Spinal cord (tissue), 10 donors: ENCODE results near the gene SFMBT1. TPM values are rescaled to one million over a fixed set of nuclear protein-coding genes. Genes with fewer than 3 reads are reported as not detected.
A peak's percentile ranks its signal among the peaks of the same experiment; 100 is the strongest.

Experiments
- DNase-seq, 6 donors: peaks; one replicate each; pipeline versions ENCODE4 v3.0.0 to v3.0.0-alpha.2; 2013 to 2015; ENCODE audit warnings: low spot score in 6 of 6, low read depth in 4 of 6
- H3K27ac ChIP-seq: one replicate; pipeline ENCODE4 v1.5.1; 2013; ENCODE audit warnings: low read depth, low read length, control low read depth
- H3K27me3 ChIP-seq: one replicate; pipeline ENCODE4 v1.6.1; 2013; ENCODE audit warnings: low read length; ENCODE audit not compliant: control insufficient read depth, insufficient read depth
- H3K36me3 ChIP-seq: one replicate; pipeline ENCODE4 v1.6.1; 2013; ENCODE audit warnings: low read length; ENCODE audit not compliant: control insufficient read depth, insufficient read depth
- H3K4me1 ChIP-seq: one replicate; pipeline ENCODE4 v1.6.1; 2013; ENCODE audit warnings: low read length; ENCODE audit not compliant: control insufficient read depth, insufficient read depth
- H3K4me3 ChIP-seq: one replicate; pipeline ENCODE4 v1.5.1; 2013; ENCODE audit warnings: low read depth, low read length, control low read depth
- H3K9me3 ChIP-seq: one replicate; pipeline ENCODE4 v1.6.1; 2013; ENCODE audit warnings: low read length; ENCODE audit not compliant: control insufficient read depth, insufficient read depth
- WGBS: methylation state at CpG from one replicate; pipeline ENCODE4 v1.1.5; 2013; ENCODE audit warnings: missing lambda C conversion rate; ENCODE audit not compliant: insufficient coverage; 5-methylcytosine and 5-hydroxymethylcytosine counted together
- long read RNA-seq, 4 donors: transcript quantifications; one replicate each; lab custom pipeline, GENCODE V29; 2026
- polyA plus RNA-seq, 2 donors: library from polyadenylated mRNA; unstranded; fragments of 120-200 nt; gene quantifications; one replicate each; pipeline ENCODE4 v1.2.1, GENCODE V29; 2013; ENCODE audit not compliant: insufficient read length in 2 of 2
- total RNA-seq, 2 donors: library from RNA; depleted of rRNA in 1 of 2; stranded (reverse); fragments of 120-200 nt in 1 of 2; fragments of >200 nt in 1 of 2; gene quantifications; one replicate each; pipeline versions ENCODE4 v1.2.3 to v1.2.4, GENCODE V29; 2013 to 2014
- donor health status: healthy.

The SFMBT1 gene, protein sequence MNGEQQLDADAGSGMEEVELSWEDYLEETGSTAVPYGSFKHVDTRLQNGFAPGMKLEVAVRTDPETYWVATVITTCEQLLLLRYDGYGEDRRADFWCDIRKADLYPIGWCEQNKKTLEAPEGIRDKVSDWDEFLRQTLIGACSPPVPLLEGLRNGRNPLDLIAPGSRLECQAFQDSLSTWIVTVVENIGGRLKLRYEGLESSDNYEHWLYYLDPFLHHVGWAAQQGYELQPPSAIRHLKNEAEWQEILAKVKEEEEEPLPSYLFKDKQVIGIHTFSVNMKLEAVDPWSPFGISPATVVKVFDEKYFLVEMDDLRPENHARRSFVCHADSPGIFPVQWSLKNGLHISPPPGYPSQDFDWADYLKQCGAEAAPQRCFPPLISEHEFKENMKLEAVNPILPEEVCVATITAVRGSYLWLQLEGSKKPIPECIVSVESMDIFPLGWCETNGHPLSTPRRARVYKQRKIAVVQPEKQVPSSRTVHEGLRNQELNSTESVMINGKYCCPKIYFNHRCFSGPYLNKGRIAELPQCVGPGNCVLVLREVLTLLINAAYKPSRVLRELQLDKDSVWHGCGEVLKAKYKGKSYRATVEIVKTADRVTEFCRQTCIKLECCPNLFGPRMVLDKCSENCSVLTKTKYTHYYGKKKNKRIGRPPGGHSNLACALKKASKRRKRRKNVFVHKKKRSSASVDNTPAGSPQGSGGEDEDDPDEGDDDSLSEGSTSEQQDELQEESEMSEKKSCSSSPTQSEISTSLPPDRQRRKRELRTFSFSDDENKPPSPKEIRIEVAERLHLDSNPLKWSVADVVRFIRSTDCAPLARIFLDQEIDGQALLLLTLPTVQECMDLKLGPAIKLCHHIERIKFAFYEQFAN
- total RNA-seq: 10 to 100 TPM; 14.9 to 16.9 TPM
- polyA plus RNA-seq: 10 to 100 TPM; 10.0 to 10.9 TPM
- long read RNA-seq, donor 1: 0 reads
- long read RNA-seq, donor 2: 0 reads
- long read RNA-seq, donor 3: 0 reads
- long read RNA-seq, donor 4: 0 reads

GRCh38 chr3:53045518-53046170 is at the start of gene SFMBT1:
SFMBT1 (minus strand) TSS chr3:53046073; CDS start chr3:52969128, 76,945 bp downstream.
- WGBS: under 1% methylated on average over 117 of the region's 117 CpGs
- Histone ChIP-seq H3K36me3 (no peaks in the 10 kb centered on the region), H3K4me3 (peak within 1 kb of the TSS; percentile 68), H3K27ac (peak within 1 kb of the TSS; percentile 84), H3K4me1 (peaks cover 8% of the 10 kb centered on the region), H3K9me3 (no peaks in the 10 kb centered on the region), H3K27me3 (no peaks in the 10 kb centered on the region)
- peak in 5 of 6 donors; percentile 57 to 93 (median 68) for DNase-seq

- H3K4me3 ChIP-seq: no peak overlapping the region
- peaks cover 37% of the 10 kb centered on the region for H3K36me3 ChIP-seq
- peaks cover 9% of the 10 kb centered on the region for H3K4me1 ChIP-seq
- no peak overlapping the region for H3K27ac ChIP-seq
- DNase-seq: no peak
- WGBS: 76% methylated on average over 2 of the region's 2 CpGs
- H3K27me3 ChIP-seq: no peaks in the 10 kb centered on the region
- H3K9me3 ChIP-seq: no peaks in the 10 kb centered on the region
These were observed 47.1 kb upstream of the SFMBT1 start for GRCh38 chr3:53092942-53093341.

DNA sequence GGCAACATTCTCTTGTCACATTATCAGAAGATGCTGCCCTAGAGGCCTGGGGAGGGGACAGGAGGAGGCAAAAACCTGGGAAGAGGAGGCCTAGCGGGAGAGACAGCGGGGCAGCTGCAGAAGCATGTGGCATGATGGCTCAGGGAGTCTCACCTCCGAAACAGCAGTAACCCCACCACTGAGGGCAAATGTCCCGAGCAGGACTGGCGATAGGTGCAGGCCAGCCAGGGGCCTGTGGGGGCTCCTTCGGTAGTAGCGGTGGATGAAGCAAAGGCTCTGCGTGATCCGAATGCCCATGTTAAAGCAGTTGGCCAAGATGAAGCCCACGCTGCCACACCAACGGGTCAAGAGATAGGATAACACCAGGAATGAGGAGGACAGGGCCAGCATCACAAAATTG is 46.3 kb upstream of the SFMBT1 start:
- H3K27me3 ChIP-seq: no peaks in the 10 kb centered on the region
- DNase-seq: no peak
- H3K9me3 ChIP-seq: no peaks in the 10 kb centered on the region
- H3K36me3 ChIP-seq: peaks cover 38% of the 10 kb centered on the region
- H3K4me1 ChIP-seq: peaks cover 9% of the 10 kb centered on the region
- whole genome bisulfite sequencing: 97% methylated on average over 10 of the region's 11 CpGs
- no peak overlapping the region for H3K4me3 ChIP-seq
- no peak overlapping the region for H3K27ac ChIP-seq

- Histone ChIP-seq H3K36me3 (peaks cover 41% of the 10 kb centered on the region), H3K9me3 (no peaks in the 10 kb centered on the region), H3K4me3 (no peak overlapping the region), H3K27me3 (no peaks in the 10 kb centered on the region), H3K4me1 (peaks cover 9% of the 10 kb centered on the region), H3K27ac (no peak overlapping the region)
- DNase-seq: no peak
- 86% methylated on average over 1 of the region's 5 CpGs for WGBS
These were observed 45.1 kb upstream of the SFMBT1 start for GRCh38 chr3:53091011-53091410.

DNA sequence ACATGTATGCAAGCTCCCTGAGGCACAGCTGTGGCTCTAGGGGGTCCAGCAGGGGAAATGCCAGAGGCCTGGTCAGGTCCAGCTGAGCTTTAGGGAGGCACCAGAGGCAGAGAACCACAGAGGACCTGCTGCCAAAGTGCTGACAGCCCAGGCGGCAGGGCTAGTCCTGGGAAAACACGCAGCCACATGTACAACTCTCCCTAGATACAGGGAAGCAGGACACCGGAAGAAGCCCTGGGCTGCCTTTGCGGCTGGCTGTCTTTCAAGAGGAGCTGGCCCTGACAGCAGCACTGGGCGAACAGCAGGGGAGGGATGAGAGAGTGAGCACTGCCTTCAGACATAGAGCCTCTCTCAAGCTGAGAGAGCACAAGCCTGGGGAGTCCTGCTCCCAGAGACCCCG is 43.6 kb upstream of the SFMBT1 start:
- no peak for DNase-seq
- H3K9me3 ChIP-seq: no peaks in the 10 kb centered on the region
- peaks cover 43% of the 10 kb centered on the region for H3K36me3 ChIP-seq
- H3K27me3 ChIP-seq: no peaks in the 10 kb centered on the region
- peaks cover 19% of the 10 kb centered on the region for H3K4me1 ChIP-seq
- no peak overlapping the region for H3K4me3 ChIP-seq
- no peak overlapping the region for H3K27ac ChIP-seq
- WGBS: 71% methylated on average over 6 of the region's 6 CpGs

DNA sequence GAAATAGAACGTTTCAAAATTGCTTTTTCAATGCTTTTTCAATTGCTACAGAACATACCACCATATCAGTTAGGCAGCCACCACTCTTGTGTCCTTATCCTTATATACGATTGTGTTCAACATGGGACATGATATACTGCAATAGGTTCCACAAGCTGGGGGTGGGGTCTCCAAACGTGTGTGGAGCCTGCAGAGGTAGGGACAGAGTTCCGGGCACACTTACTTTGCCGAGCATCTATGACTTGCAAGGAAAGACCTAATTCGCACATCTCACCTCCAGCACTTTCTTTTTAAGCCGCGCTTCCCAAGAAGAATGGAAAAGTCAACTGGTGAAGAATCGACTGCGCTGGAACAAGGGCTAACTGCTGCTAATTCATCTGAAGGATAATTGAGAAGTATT is 39.6 kb upstream of the SFMBT1 start:
- Histone ChIP-seq H3K27me3 (no peaks in the 10 kb centered on the region), H3K4me1 (peaks cover 32% of the 10 kb centered on the region), H3K36me3 (peaks cover 23% of the 10 kb centered on the region), H3K4me3 (no peak overlapping the region), H3K27ac (no peak overlapping the region), H3K9me3 (no peaks in the 10 kb centered on the region)
- WGBS: 85% methylated on average over 6 of the region's 10 CpGs
- no peak for DNase-seq

DNA sequence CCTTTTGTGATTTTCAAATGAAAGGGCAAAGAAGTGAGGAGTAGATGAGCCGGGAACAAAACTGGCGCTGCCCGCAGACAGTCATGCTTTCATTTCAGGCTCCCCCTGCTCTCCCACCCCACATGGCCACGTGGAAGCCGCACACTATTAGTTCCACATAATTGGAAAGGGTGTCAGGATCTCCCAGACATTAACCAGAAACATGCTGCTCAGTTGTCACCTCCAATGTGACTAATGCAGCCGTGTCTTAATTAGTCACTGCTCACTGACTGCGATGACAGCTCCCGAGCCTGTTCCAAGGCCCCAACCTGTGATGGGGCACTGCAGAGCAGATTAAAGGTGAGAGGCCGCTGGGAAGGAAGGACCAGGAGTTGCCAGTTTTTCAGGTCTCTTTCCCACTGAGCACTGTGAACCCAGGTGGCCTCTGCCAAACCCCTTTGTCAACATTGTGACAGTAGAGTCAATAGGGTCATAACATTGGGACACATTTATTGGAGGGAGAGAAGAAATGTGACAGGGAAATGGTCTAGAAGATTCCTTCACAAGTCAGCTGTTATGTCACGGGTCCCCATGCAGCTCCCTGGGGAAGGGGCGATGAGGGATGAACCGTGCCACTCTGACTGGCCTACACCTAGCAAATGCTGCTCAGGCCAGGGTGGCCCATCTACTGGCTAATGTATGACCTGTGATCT is 38.6 kb upstream of the SFMBT1 start:
- H3K27ac ChIP-seq: no peak overlapping the region
- H3K9me3 ChIP-seq: no peaks in the 10 kb centered on the region
- DNase-seq: peak in 2 of 6 donors; percentile 55 to 82
- peaks cover 17% of the 10 kb centered on the region for H3K36me3 ChIP-seq
- 27% methylated on average over 11 of the region's 12 CpGs for WGBS
- H3K4me3 ChIP-seq: no peak overlapping the region
- no peaks in the 10 kb centered on the region for H3K27me3 ChIP-seq
- peaks cover 25% of the 10 kb centered on the region for H3K4me1 ChIP-seq

DNA sequence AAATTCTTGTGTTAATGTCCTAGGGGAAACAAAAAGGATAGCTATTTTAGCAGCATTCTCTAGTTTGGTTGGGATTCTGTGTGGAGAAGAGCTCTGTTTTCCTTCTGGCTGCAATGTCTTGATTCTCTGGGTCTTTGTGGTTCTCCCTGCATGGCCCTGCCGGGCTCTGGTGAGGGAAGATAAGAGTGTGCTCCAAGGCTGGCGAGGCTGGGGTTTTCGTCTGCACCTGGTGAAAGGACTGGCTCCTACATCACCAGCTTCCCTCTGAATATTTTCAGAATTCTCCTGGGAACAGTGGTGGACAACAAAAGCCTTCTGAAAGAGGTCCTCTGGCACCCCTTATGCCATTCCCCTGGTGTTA is 38.1 kb upstream of the SFMBT1 start:
- DNase-seq: no peak
- H3K36me3 ChIP-seq: peaks cover 15% of the 10 kb centered on the region
- H3K9me3 ChIP-seq: no peaks in the 10 kb centered on the region
- no CpG with 5 or more reads among the region's 3 CpGs for WGBS
- no peak overlapping the region for H3K4me3 ChIP-seq
- peaks cover 23% of the 10 kb centered on the region for H3K4me1 ChIP-seq
- no peaks in the 10 kb centered on the region for H3K27me3 ChIP-seq
- no peak overlapping the region for H3K27ac ChIP-seq

DNA sequence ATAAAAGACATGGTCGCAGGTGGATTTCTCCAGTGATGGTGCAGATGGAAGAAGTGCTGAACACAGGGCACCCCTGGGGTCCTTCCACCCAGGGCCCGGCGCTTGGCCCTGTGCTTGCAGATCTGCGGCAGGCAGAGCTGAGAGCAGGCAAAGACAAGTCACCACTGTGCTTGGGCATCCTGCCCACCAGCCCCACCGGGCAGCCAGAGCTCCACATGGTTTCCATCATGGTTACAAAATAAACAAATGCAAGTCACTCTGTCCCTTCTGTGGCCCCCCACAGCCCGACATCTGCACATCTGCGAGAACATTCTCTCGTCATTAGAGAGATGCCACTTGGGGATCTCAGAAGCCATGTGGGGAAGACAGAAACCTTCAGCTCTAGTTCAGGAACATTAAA is 37.6 kb upstream of the SFMBT1 start:
- 42% methylated on average over 5 of the region's 8 CpGs for WGBS
- H3K4me1 ChIP-seq: peaks cover 23% of the 10 kb centered on the region
- peak in 4 of 6 donors; percentile 45 to 93 (median 60) for DNase-seq
- H3K27ac ChIP-seq: no peak overlapping the region
- H3K27me3 ChIP-seq: no peaks in the 10 kb centered on the region
- peaks cover 15% of the 10 kb centered on the region for H3K36me3 ChIP-seq
- no peak overlapping the region for H3K4me3 ChIP-seq
- H3K9me3 ChIP-seq: no peaks in the 10 kb centered on the region
